Spleen (tissue), 7 donors: Measurements from ENCODE around the gene PTPRN2.

Experiments used
- CTCF ChIP-seq, 11 experiments: fragments of 200-600 bp in 7 of 11; fragments of 450-650 bp in 4 of 11; sonication (generic) in 4 of 11; IDR thresholded peaks in 8 of 11; conservative IDR thresholded peaks in 3 of 11; 1 replicate in 7 of 11; 2 replicates in 4 of 11; pipeline versions ENCODE4 v1.4.0 to v1.8.0; 2016 to 2021; ENCODE audit warnings: antibody characterized with exemption in 11 of 11, inconsistent platforms in 4 of 11, mild to moderate bottlenecking in 1 of 11
- POLR2A ChIP-seq, 3 donors: fragments of 450-650 bp; IDR thresholded peaks; one replicate each; pipeline ENCODE4 v1.5.1; 2017; ENCODE audit warnings: antibody characterized with exemption in 3 of 3, mild to moderate bottlenecking in 1 of 3
- POLR2AphosphoS5 ChIP-seq, 3 donors: sonication (generic); formaldehyde crosslinking; IDR thresholded peaks; one replicate each; pipeline ENCODE4 v1.5.1; 2017; ENCODE audit warnings: antibody characterized with exemption in 3 of 3
- donor health status: DM: no; HTN: no; CAD: no; lungs with moderate emphysema.
- donor health status: DM: no; HTN: no; CAD: no.
- donor health status: DM: no; HTN: no; CAD: no.

- TF ChIP-seq POLR2A (IDR thresholded peaks at IDR 0.05) (no peak), POLR2AphosphoS5 (IDR thresholded peaks at IDR 0.05) (no peak), CTCF (IDR thresholded peaks at IDR 0.05 in 8 of 11, conservative IDR thresholded peaks at IDR 0.05 in 3 of 11) (no peak)
Observed at GRCh38 chr7:157618091-157618726, 969.4 kb downstream of the PTPRN2 start.
